Effector memory CD8-positive, alpha-beta T cell (primary cell): ENCODE data around the gene LYSMD4.
A peak's percentile ranks its signal among the peaks of the same experiment; 100 is the strongest.

Source experiments
- ATAC-seq: fragments of 150-1000 bp; cut with Tn5 transposase; replicated peaks from 2 replicates; pipeline ENCODE4 v1.10.0; 2021; ENCODE audit warnings: mild to moderate bottlenecking, moderate library complexity
- DNase-seq, 3 experiments: peaks; one replicate each; pipeline ENCODE4 v3.0.0; 2021
- H3K27ac Mint-ChIP-seq, 2 donors: one replicate each; pipeline ENCODE4 v1.8.0; 2022; ENCODE audit warnings: mild to moderate bottlenecking in 2 of 2, mixed read lengths in 2 of 2, moderate library complexity in 2 of 2
- H3K27me3 Mint-ChIP-seq, 2 donors: one replicate each; pipeline ENCODE4 v1.8.0; 2022; ENCODE audit warnings: mixed read lengths in 2 of 2
- H3K36me3 Mint-ChIP-seq: one replicate; pipeline ENCODE4 v1.8.0; 2022; ENCODE audit warnings: mild to moderate bottlenecking, moderate library complexity, mixed read lengths; ENCODE audit not compliant: insufficient read depth
- H3K4me1 Mint-ChIP-seq, 2 donors: one replicate each; pipeline ENCODE4 v1.8.0; 2022; ENCODE audit warnings: low read depth in 2 of 2, mixed read lengths in 2 of 2
- H3K4me3 Mint-ChIP-seq, 2 donors: one replicate each; pipeline ENCODE4 v1.8.0; 2022; ENCODE audit warnings: mild to moderate bottlenecking in 2 of 2, mixed read lengths in 2 of 2, moderate library complexity in 2 of 2
- H3K9me3 Mint-ChIP-seq, 2 donors: one replicate each; pipeline ENCODE4 v1.8.0; 2022; ENCODE audit warnings: mixed read lengths in 2 of 2

LYSMD4 gene

GRCh38 chr15:99708563-99708962 lies 24.7 kb downstream of the LYSMD4 start:
- Mint-ChIP-seq H3K4me3 (no peak overlapping the region), H3K27ac (peak overlapping the region; percentile 1 to 39), H3K9me3 (no peaks in the 10 kb centered on the region), H3K27me3 (no peaks in the 10 kb centered on the region), H3K36me3 (peaks cover 17% of the 10 kb centered on the region), H3K4me1 (peaks cover 4 to 11% of the 10 kb centered on the region in 2 donors)
- DNase-seq (no peak), ATAC-seq (no peak)

GRCh38 chr15:99707473-99708270 lies 25.6 kb downstream of the LYSMD4 start:
- H3K4me3 Mint-ChIP-seq, result peak overlapping the region; percentile 42 to 69
- no peaks in the 10 kb centered on the region for H3K9me3 Mint-ChIP-seq
- H3K4me1 Mint-ChIP-seq, result peaks cover 4 to 11% of the 10 kb centered on the region in 2 donors
- ATAC-seq, result peak; percentile 19
- H3K36me3 Mint-ChIP-seq, result peaks cover 17% of the 10 kb centered on the region
- DNase-seq, result no peak
- H3K27ac Mint-ChIP-seq, result no peak overlapping the region
- H3K27me3 Mint-ChIP-seq, result no peaks in the 10 kb centered on the region

- H3K27me3 Mint-ChIP-seq, result no peaks in the 10 kb centered on the region
- peaks cover 14% of the 10 kb centered on the region for H3K36me3 Mint-ChIP-seq
- no peaks in the 10 kb centered on the region for H3K9me3 Mint-ChIP-seq
- H3K4me1 Mint-ChIP-seq, result peaks cover 0 to 7% of the 10 kb centered on the region in 2 donors
- ATAC-seq (peak; percentile 33), DNase-seq (no peak)
- H3K4me3 Mint-ChIP-seq, result peak overlapping the region; percentile 42 to 69
- H3K27ac Mint-ChIP-seq, result no peak overlapping the region
Observed at GRCh38 chr15:99706557-99707303, 26.5 kb downstream of the LYSMD4 start.

- Mint-ChIP-seq H3K9me3 (no peaks in the 10 kb centered on the region), H3K27ac (no peak overlapping the region), H3K27me3 (no peaks in the 10 kb centered on the region), H3K4me3 (no peak overlapping the region), H3K4me1 (peaks cover 0 to 6% of the 10 kb centered on the region in 2 donors), H3K36me3 (peaks cover 4% of the 10 kb centered on the region)
- DNase-seq, result peak; percentile 40 to 45 (median 40)
- peak; percentile 86 for ATAC-seq
Observed at GRCh38 chr15:99704444-99704838, 28.8 kb downstream of the LYSMD4 start.

GRCh38 chr15:99703603-99704443 lies 29.4 kb downstream of the LYSMD4 start:
- no peaks in the 10 kb centered on the region for H3K27me3 Mint-ChIP-seq
- peak; percentile 58 for ATAC-seq
- H3K27ac Mint-ChIP-seq, result no peak overlapping the region
- DNase-seq, result no peak
- no peak overlapping the region for H3K4me3 Mint-ChIP-seq
- no peaks in the 10 kb centered on the region for H3K9me3 Mint-ChIP-seq
- peaks cover 0 to 6% of the 10 kb centered on the region in 2 donors for H3K4me1 Mint-ChIP-seq
- peaks cover 4% of the 10 kb centered on the region for H3K36me3 Mint-ChIP-seq

- Mint-ChIP-seq H3K4me3 (no peak overlapping the region), H3K36me3 (no peaks in the 10 kb centered on the region), H3K27ac (peak overlapping the region in 1 of 2 donors; percentile 5), H3K9me3 (no peaks in the 10 kb centered on the region), H3K27me3 (no peaks in the 10 kb centered on the region), H3K4me1 (peaks cover 0 to 6% of the 10 kb centered on the region in 2 donors)
- ATAC-seq, result no peak
- DNase-seq, result no peak
Observed at GRCh38 chr15:99702895-99703602, 30.2 kb downstream of the LYSMD4 start.

GRCh38 chr15:99696096-99696495 lies 37.1 kb downstream of the LYSMD4 start:
- H3K27me3 Mint-ChIP-seq, result no peaks in the 10 kb centered on the region
- H3K36me3 Mint-ChIP-seq, result peaks cover 19% of the 10 kb centered on the region
- H3K4me3 Mint-ChIP-seq, result no peak overlapping the region
- H3K4me1 Mint-ChIP-seq, result no peaks in the 10 kb centered on the region
- H3K27ac Mint-ChIP-seq, result no peak overlapping the region
- H3K9me3 Mint-ChIP-seq, result no peaks in the 10 kb centered on the region
- ATAC-seq, result no peak
- DNase-seq, result no peak

GRCh38 chr15:99692825-99693224 lies 40.4 kb downstream of the LYSMD4 start:
- Mint-ChIP-seq H3K27ac (peak overlapping the region in 1 of 2 donors; percentile 20), H3K36me3 (peaks cover 23% of the 10 kb centered on the region), H3K27me3 (no peaks in the 10 kb centered on the region), H3K4me3 (no peak overlapping the region), H3K4me1 (peaks cover 0 to 2% of the 10 kb centered on the region in 2 donors), H3K9me3 (no peaks in the 10 kb centered on the region)
- ATAC-seq (no peak), DNase-seq (no peak)

- ATAC-seq (no peak), DNase-seq (no peak)
- no peak overlapping the region for H3K4me3 Mint-ChIP-seq
- H3K4me1 Mint-ChIP-seq, result peaks cover 6 to 9% of the 10 kb centered on the region in 2 donors
- no peak overlapping the region for H3K27ac Mint-ChIP-seq
- H3K36me3 Mint-ChIP-seq, result peaks cover 11% of the 10 kb centered on the region
- no peaks in the 10 kb centered on the region for H3K27me3 Mint-ChIP-seq
- H3K9me3 Mint-ChIP-seq, result no peaks in the 10 kb centered on the region
Observed at GRCh38 chr15:99686290-99686689, 46.9 kb downstream of the LYSMD4 start.

GRCh38 chr15:99683000-99683670 lies 50.1 kb downstream of the LYSMD4 start:
- ATAC-seq (peak; percentile 24), DNase-seq (no peak)
- Mint-ChIP-seq H3K4me3 (no peak overlapping the region), H3K4me1 (peaks cover 4 to 9% of the 10 kb centered on the region in 2 donors), H3K9me3 (no peaks in the 10 kb centered on the region), H3K27me3 (no peaks in the 10 kb centered on the region), H3K36me3 (peaks cover 5% of the 10 kb centered on the region), H3K27ac (peak overlapping the region in 1 of 2 donors; percentile 67)

GRCh38 chr15:99682455-99682854 lies 50.8 kb downstream of the LYSMD4 start:
- Mint-ChIP-seq H3K4me3 (no peak overlapping the region), H3K27ac (peak overlapping the region in 1 of 2 donors; percentile 67), H3K9me3 (no peaks in the 10 kb centered on the region), H3K4me1 (peaks cover 4 to 9% of the 10 kb centered on the region in 2 donors), H3K27me3 (no peaks in the 10 kb centered on the region), H3K36me3 (peaks cover 5% of the 10 kb centered on the region)
- no peak for DNase-seq
- no peak for ATAC-seq

GRCh38 chr15:99681990-99682389 lies 51.2 kb downstream of the LYSMD4 start:
- peak overlapping the region in 1 of 2 donors; percentile 67 for H3K27ac Mint-ChIP-seq

More at GRCh38 chr15:99681990-99682389, 51.2 kb downstream of the LYSMD4 start:
- Mint-ChIP-seq H3K4me1 (peaks cover 4 to 9% of the 10 kb centered on the region in 2 donors), H3K9me3 (no peaks in the 10 kb centered on the region), H3K36me3 (peaks cover 5% of the 10 kb centered on the region), H3K4me3 (no peak overlapping the region), H3K27me3 (no peaks in the 10 kb centered on the region)
- ATAC-seq, result no peak
- no peak for DNase-seq
